Retina (tissue), 1 donor: Measurements from ENCODE around the gene OR6C2.
A peak's percentile ranks its signal among the peaks of the same experiment; 100 is the strongest.
"Not testable (repeated sequence)": the region's sequence is repeated elsewhere in the genome, so short reads cannot be mapped to it uniquely, and the experiment has no call there.

Experiments
- DNase-seq: peaks from one replicate; pipeline ENCODE4 v3.0.0-alpha.2; 2016

The OR6C2 gene

DNA sequence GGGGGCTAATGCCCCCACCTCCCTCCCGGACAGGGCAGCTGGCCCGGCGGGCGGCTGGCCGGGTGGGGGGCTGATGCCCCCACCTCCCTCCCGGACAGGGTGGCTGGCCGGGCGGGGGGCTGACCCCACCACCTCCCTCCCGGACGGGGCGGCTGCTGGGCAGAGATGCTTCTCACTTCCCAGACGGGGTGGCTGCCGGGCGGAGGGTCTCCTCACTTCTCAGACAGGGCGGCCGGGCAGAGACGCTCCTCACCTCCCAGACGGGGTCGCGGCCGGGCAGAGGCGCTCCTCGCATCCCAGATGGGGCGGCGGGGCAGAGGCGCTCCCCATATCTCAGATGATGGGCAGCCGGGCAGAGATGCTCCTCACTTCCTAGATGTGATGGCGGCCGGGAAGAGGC, 35.3 kb downstream of the OR6C2 start:
- DNase-seq, result not testable (repeated sequence)

DNA sequence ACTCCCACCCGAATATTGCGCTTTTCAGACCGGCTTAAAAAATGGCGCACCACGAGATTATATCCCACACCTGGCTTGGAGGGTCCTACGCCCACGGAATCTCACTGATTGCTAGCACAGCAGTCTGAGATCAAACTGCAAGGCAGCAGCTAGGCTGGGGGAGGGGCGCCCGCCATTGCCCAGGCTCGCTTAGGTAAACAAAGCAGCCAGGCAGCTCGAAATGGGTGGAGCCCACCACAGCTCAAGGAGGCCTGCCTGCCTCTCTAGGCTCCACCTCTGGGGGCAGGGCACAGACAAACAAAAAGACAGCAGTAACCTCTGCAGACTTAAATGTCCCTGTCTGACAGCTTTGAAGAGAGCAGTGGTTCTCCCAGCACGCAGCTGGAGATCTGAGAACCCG, 40.4 kb downstream of the OR6C2 start:
- not testable (repeated sequence) for DNase-seq

DNA sequence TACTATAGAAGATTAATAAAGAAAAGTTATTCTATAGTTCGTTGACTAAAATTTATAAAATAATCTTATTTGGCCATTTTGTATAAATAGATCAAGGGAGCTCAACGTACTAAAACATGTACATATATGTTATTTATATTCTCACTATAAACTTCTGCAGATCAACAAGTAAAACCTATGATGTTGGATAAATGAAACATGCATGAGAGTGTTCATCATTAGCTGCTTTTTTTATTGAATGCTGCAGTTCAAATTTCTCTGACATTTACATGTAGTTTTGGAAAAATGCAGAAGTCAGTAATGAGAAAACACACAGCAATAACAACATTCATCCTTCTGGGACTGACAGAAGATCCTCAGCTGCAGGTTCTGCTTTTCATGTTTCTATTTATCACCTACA, 48.2 kb downstream of the OR6C2 start, which contains the start of gene OR6C68:
Gene OR6C68 (plus strand): TSS at position 301 of the 400 bp plus-strand sequence. CDS start 0 bp downstream, at position 301.
- DNase-seq, result no peak

DNA sequence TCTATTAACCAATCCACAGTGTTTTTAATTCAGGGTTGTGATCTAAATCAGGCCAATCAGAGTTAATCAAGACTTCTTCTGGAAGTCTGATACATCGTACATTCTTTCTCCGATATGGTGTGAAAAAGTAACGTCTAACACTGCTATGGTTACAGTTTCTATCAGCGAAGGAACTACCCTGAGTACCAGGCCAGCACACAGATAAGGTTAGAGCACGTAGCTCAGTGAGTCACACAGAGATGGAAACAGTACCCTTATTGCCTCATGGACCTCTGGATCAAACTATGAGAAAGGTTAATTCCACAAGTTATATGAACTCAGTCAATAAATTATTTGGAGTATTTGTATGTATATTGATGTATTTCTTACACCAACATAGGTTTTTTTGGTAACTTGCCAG, 51.6 kb downstream of the OR6C2 start:
- DNase-seq, result no peak

DNA sequence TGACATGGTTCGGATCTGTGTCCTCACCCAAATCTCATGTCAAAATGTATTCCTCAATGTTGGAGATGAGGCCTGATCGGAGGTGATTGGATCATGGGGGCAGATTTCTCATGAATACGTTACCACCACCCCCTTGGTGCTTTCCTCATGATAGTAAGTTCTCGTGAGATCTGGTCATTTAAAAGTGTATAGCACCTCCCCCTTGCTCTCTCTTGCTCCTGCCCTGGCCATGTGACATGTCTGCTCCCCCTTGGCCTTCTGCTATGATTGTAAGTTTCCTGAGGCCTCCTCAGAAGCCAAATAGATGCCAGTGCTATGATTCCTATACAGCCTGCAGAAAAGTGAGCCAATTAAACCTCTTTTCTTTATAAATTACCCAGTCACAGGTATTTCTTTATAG, 55.4 kb downstream of the OR6C2 start:
- no peak for DNase-seq

DNA sequence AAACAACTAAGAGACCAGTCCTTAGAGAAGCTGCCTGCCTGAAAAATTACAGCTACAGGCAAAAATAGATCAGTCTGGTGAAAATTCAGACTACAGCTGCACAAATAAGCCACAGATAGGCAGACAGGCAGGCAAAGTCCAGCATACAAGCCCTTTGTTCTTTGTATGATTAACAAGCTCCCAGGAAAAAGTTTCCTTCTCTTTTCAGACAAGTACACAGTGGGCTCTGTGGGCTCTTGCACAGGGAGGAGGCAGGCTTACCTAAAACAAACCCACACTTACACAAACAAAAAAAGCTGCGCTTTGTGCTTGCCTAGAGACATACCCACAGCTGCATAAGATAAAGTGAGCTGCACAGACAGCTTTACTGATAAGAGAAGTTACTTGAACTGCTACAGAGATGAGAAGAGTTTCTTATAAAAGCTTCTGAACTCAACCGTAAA, 56.0 kb downstream of the OR6C2 start:
- DNase-seq, result peak; percentile 5

DNA sequence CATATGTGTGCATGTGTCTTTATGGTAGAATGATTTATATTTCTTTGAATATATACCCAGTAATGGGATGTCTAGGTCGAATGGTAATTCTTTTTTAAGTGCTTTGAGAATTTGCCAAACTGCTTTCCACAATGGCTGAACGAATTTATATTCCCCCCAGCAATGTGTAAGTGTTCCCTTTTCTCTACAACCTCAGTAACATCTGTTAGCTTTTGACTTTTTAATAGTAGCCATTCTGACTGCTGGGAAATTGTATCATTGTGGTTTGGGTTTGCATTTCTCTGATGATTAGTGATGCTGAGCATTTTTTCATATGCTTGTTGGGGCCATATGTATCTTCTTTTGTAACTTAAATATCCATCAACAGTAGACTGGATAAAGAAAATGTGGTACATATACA, 57.7 kb downstream of the OR6C2 start:
- DNase-seq, result no peak
